Choroid plexus epithelial cell (primary cell): Measurements from ENCODE around the gene CLIP3.

Experiments used
- DNase-seq: peaks from one replicate; pipeline ENCODE4 v3.0.0-alpha.2; 2010; ENCODE audit warnings: low read depth
- H3K4me3 ChIP-seq: 2 replicates; pipeline ENCODE4 v1.5.1; 2011; ENCODE audit warnings: low read depth, mild to moderate bottlenecking, control low read depth, low read length, moderate library complexity
- TF ChIP-seq, protein P1 (sequence below): conservative IDR thresholded peaks from 2 replicates; pipeline ENCODE4 v1.5.1; 2011; ENCODE audit warnings: low read depth, mild to moderate bottlenecking, control low read depth, inconsistent platforms, low read length, moderate library complexity

CLIP3 gene

DNA sequence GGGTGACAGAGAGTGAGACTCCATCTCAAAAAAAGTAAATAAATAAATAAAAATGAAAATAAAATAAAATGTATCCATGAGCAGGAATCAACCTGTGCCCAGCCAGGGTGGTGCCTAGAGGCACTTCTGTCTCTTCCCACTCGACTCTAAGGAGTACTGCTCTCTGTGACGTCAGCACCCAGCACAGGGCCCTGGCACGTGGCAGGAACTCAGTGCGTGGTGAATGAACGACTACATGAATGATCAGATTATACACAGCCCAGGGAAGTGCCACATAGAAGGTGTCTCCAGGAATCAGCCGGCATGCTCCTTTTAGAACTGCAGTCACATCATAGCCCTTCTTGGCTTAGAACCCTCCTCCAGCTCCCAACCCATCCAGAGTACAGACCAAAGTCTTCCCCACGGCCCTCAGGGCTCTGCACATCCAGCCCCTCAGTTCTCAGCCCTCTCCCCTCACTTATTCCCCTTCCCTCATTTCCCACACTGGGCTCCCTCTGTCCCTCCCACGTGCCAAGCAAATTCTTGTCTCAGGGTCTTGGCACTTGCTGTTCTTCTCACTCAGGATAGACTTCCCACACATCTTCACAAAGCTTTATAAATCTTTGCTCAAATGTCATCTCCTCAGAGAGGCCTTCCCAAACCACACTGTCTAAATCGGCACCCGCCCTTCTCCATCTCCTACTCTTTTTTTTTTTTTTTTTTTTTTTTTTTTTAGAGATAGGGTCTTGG is 4.2 kb downstream of the CLIP3 start:
- H3K4me3 ChIP-seq = no peak overlapping the region
- TF ChIP-seq, protein P1, sequence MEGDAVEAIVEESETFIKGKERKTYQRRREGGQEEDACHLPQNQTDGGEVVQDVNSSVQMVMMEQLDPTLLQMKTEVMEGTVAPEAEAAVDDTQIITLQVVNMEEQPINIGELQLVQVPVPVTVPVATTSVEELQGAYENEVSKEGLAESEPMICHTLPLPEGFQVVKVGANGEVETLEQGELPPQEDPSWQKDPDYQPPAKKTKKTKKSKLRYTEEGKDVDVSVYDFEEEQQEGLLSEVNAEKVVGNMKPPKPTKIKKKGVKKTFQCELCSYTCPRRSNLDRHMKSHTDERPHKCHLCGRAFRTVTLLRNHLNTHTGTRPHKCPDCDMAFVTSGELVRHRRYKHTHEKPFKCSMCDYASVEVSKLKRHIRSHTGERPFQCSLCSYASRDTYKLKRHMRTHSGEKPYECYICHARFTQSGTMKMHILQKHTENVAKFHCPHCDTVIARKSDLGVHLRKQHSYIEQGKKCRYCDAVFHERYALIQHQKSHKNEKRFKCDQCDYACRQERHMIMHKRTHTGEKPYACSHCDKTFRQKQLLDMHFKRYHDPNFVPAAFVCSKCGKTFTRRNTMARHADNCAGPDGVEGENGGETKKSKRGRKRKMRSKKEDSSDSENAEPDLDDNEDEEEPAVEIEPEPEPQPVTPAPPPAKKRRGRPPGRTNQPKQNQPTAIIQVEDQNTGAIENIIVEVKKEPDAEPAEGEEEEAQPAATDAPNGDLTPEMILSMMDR = no peak
- no peak for DNase-seq

DNA sequence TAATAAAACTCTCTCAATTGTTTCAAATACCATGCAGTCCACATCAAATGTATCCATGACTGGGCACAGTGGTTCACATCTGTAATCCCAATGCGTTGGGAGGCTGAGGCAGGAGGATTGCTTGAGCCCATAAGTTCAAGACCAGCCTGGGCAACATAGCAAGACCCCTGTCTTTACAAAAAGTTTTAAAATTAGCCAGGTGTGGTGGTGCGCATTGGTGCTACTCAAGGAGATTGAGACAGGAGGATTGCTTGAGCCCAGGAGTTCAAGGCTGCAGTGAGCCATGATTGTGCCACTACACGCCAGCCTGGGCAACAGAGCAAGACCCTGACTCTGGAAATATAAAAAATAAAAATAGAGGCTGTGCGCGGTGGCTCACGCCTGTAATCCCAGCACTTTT is 5.0 kb downstream of the CLIP3 start:
- TF ChIP-seq, protein P1 = no peak
- H3K4me3 ChIP-seq = no peak overlapping the region
- no peak for DNase-seq

DNA sequence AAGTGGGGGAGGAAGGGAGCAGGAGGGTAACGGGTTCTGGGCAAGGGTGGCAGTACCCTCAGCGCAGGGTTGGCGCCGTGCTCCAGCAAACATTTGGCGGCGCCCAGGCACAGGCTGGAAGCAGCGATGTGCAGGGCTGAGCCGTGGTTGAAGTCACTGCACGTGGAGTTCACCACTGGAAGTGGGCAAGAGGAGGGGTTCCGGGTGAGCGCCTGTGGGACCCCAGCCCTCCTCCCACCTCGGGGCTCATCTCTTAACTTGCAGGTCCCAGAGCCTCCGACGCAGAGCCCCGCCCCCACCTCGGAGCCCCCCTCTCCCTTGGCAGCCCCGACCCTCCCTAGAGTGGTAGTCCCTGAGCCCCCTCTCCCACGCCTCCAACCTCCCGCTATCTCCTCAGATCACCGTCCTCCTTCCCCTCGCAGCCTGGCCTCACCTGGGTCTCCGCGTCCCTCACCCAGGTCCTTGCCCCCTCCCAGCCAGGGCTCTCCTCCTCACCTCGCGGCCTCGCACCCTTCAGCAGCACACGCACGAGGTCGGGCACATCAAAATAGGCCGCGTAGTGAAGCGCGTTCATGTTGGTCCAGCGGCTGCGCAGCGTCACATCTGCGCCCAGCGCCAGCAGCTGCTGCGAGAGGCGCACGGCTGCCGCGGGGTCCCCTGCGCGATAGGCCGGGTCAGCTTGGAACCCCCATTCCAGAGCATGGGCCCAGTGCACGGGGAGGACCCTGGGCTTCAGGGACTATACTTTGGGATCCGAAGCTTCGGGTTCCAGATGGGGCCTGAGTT is 6.4 kb downstream of the CLIP3 start:
- no peak overlapping the region for H3K4me3 ChIP-seq

DNA sequence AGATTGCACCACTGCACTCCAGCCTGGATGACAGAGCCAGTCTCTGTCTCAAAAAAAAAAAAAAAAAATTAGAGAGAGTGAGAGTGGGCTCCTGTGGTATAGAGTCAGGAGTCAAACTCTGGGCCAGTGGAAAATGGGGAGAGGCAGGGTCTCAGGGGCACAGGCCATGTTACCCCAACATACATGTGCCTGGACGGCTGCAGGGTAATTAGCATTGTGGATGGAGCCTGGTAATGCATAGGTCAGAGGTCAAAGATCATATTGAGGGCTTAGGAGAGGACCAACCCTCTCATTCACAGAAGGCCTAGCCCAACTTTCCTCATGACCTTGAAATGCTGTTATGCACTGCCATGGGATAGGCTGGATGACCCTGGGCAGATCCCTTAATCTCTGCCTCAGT is 7.1 kb downstream of the CLIP3 start:
- DNase-seq = no peak
- H3K4me3 ChIP-seq = no peak overlapping the region
- TF ChIP-seq, protein P1 = no peak

More for the DNA sequence above, 6.4 kb downstream of the CLIP3 start:
- no peak for DNase-seq
- TF ChIP-seq, protein P1 = no peak

DNA sequence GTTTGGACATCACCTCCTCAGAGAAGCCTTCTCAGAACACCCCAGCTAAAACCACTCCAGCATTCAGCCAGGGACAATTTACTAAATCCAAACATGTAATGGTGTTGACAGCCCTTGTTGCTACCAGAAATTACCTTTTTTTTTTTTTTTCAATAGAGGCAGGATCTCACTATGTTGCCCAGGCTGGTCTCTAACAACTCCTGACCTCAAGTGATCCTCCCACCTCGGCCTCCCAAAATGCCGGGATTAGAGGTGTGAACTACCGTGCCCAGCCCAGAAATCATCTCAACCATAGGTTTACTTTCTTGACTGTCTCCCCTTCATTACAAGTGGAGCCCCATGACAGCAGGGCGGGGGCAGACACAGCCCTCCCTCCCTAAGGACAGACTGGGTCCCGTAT is 9.2 kb downstream of the CLIP3 start:
- TF ChIP-seq, protein P1 = no peak
- DNase-seq = no peak
- no peak overlapping the region for H3K4me3 ChIP-seq

DNA sequence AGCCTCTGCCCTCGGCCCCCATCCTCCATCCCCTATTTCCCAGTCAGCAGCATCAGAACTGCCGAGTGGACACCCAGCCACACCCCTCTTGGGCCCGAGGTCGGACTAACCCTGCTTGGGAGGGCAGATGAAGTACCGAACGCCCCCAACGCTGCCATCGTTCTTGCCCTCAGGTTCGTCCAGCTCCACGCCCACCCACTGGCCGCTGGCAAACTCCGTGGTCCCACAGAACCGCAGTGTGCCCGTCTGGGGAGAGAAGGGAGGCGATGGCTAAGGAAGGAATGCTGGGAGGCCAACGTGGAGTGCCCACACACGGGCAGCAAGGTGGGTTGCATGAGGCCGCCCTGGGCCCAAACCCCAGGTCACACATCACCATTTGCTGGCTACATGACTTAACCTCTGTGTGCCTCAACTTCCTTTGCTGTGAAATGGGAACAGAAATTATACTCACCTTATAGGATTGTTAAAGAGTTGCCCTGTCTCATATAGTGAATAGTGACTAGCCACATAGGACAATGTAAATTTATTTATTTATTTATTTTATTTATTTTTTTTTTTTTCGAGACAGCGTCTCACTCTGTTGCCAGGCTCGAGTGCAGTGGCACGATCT is 13.5 kb downstream of the CLIP3 start:
- DNase-seq = no peak
- TF ChIP-seq, protein P1 = no peak
- no peak overlapping the region for H3K4me3 ChIP-seq
